GM12878 (cell line): Measurements from ENCODE around the gene AMBRA1. TPM values are rescaled to one million over a fixed set of nuclear protein-coding genes. Genes with fewer than 3 reads are reported as not detected.

Source experiments
- ATAC-seq: fragments of 200-7000 bp; cut with Tn5 transposase; 3 replicates; pipeline ENCODE4 v1.9.1; 2020; ENCODE audit warnings: mild to moderate bottlenecking, moderate library complexity
- BruUV-seq: library from RNA; stranded (reverse); fragments of 400-500 nt; replicated peaks from 2 replicates; lab custom pipeline; 2021; lab: Mats Ljungman, UMichigan
- CTCF ChIA-PET: fragments of 300-600 bp; sonication (Branson Sonifier 250); formaldehyde crosslinking; extraction: SDS; loops from one replicate; lab custom pipeline; 2021; ENCODE audit warnings: inconsistent platforms; lab: Yijun Ruan, JAX
- POLR2A ChIA-PET: fragments of 350-600 bp; formaldehyde crosslinking; extraction: SDS; loops from one replicate; lab custom pipeline; 2021; ENCODE audit warnings: inconsistent platforms; lab: Charles Lee
- RAD21 ChIA-PET: fragments of 300-600 bp; sonication (Branson Sonifier 250); formaldehyde crosslinking; loops from one replicate; lab custom pipeline; 2023; ENCODE audit warnings: antibody characterized with exemption; ENCODE audit not compliant: unreplicated experiment; lab: Charles Lee
- SMC1A ChIA-PET: fragments of 300-600 bp; sonication (Branson Sonifier 250); formaldehyde crosslinking; loops from one replicate; lab custom pipeline; 2023; ENCODE audit not compliant: unreplicated experiment, uncharacterized antibody; lab: Charles Lee
- DNase-seq: peaks from one replicate; pipeline ENCODE4 v3.0.0-alpha.2; 2011; ENCODE audit warnings: low read depth, low spot score
- FAIRE-seq: peaks from 3 replicates; lab custom pipeline; 2011; peaks lifted over from hg19 to GRCh38; lab: Jason Lieb, UNC
- H2AFZ ChIP-seq: 2 replicates; pipeline ENCODE4 v1.6.0; 2011; ENCODE audit warnings: low read depth, low read length, control low read depth; ENCODE audit not compliant: control insufficient read depth
- H3K27ac ChIP-seq: 2 replicates; pipeline ENCODE4 v1.5.1; 2011; ENCODE audit warnings: control low read depth; ENCODE audit not compliant: control insufficient read depth, insufficient read depth
- H3K27me3 ChIP-seq, 2 experiments: replicated peaks in 1 of 2; 2 replicates each; pipeline versions ENCODE4 v1.6.0 to v1.6.1; 2011; ENCODE audit warnings: low read length in 1 of 2; ENCODE audit not compliant: control insufficient read depth in 2 of 2, insufficient read depth in 2 of 2
- H3K36me3 ChIP-seq, 2 experiments: 2 replicates each; pipeline ENCODE4 v1.5.1; 2011; ENCODE audit warnings: low read length in 1 of 2; ENCODE audit not compliant: control insufficient read depth in 2 of 2, insufficient read depth in 2 of 2
- H3K4me1 ChIP-seq: 2 replicates; pipeline ENCODE4 v1.6.1; 2011; ENCODE audit warnings: mild to moderate bottlenecking, low read length, moderate library complexity, mixed read lengths; ENCODE audit not compliant: control insufficient read depth, insufficient read depth
- H3K4me2 ChIP-seq: 2 replicates; pipeline ENCODE4 v1.6.0; 2011; ENCODE audit warnings: control low read depth; ENCODE audit not compliant: control insufficient read depth, insufficient read depth
- H3K4me3 ChIP-seq: fragments of 200-600 bp; sonication (generic); 2 replicates; pipeline ENCODE4 v1.5.1; 2016
- H3K79me2 ChIP-seq: 2 replicates; pipeline ENCODE4 v1.6.0; 2011; ENCODE audit warnings: low read length; ENCODE audit not compliant: control insufficient read depth, insufficient read depth
- H3K9ac ChIP-seq: 2 replicates; pipeline ENCODE4 v1.8.0; 2011; ENCODE audit warnings: low read length, control low read depth, mixed read lengths; ENCODE audit not compliant: control insufficient read depth, insufficient read depth
- H3K9me3 ChIP-seq: replicated peaks from 3 replicates; pipeline ENCODE4 v1.5.1; 2011; ENCODE audit warnings: mild to moderate bottlenecking, low read length; ENCODE audit not compliant: control insufficient read depth, insufficient read depth
- H4K20me1 ChIP-seq: 2 replicates; pipeline ENCODE4 v1.6.0; 2011; ENCODE audit not compliant: control insufficient read depth, insufficient read depth
- CBX3 ChIP-seq: fragments of 200-600 bp; sonication (generic); IDR thresholded peaks from 2 replicates; pipeline ENCODE4 v1.6.1; 2016; ENCODE audit warnings: low read depth, borderline replicate concordance
- EP300 ChIP-seq, 2 experiments: fragments of 150-350 bp in 1 of 2; IDR thresholded peaks; 2 replicates each; pipeline ENCODE4 v1.6.1; 2011 to 2012; ENCODE audit warnings: low read depth in 2 of 2, low read length in 2 of 2, borderline replicate concordance in 1 of 2, improper control_type of control experiment in 1 of 2, inconsistent platforms in 1 of 2; ENCODE audit not compliant: control insufficient read depth in 1 of 2
- MYB ChIP-seq: fragments of 150-350 bp; IDR thresholded peaks from 2 replicates; pipeline ENCODE4 v1.6.1; 2014; ENCODE audit warnings: mild to moderate bottlenecking, low read depth, low read length, borderline replicate concordance
- POLR2AphosphoS5 ChIP-seq: IDR thresholded peaks from 2 replicates; pipeline ENCODE4 v1.6.1; 2011; ENCODE audit warnings: mild to moderate bottlenecking, low read length, inconsistent platforms
- POU2F2 ChIP-seq: IDR thresholded peaks from 3 replicates; pipeline ENCODE4 v1.6.1; 2011; ENCODE audit warnings: low read depth, mild to moderate bottlenecking, low read length, borderline replicate concordance
- RB1 ChIP-seq: fragments of 450-650 bp; formaldehyde crosslinking; IDR thresholded peaks from 2 replicates; pipeline ENCODE4 v1.6.1; 2017; ENCODE audit warnings: mild to moderate bottlenecking, borderline replicate concordance
- REST ChIP-seq: IDR thresholded peaks from 2 replicates; pipeline ENCODE4 v1.6.1; 2012; ENCODE audit warnings: mild to moderate bottlenecking, low read depth, low read length
- SIN3A ChIP-seq: IDR thresholded peaks from 2 replicates; pipeline ENCODE4 v1.6.1; 2012; ENCODE audit warnings: low read depth, low read length, improper control_type of control experiment
- SPI1 ChIP-seq: IDR thresholded peaks from 2 replicates; pipeline ENCODE4 v1.6.1; 2011; ENCODE audit warnings: low read depth, mild to moderate bottlenecking, low read length, moderate library complexity, borderline replicate concordance; ENCODE audit not compliant: insufficient read depth
- SRF ChIP-seq, 2 experiments: IDR thresholded peaks; 2 replicates each; pipeline ENCODE4 v1.6.1; 2011; ENCODE audit warnings: low read depth in 2 of 2, low read length in 2 of 2, mild to moderate bottlenecking in 1 of 2, moderate library complexity in 1 of 2
- WRNIP1 ChIP-seq: IDR thresholded peaks from 2 replicates; pipeline ENCODE4 v1.6.1; 2011; ENCODE audit warnings: low read depth, low read length, improper control_type of control experiment, borderline replicate concordance
- ZNF24 ChIP-seq: fragments of 450-650 bp; IDR thresholded peaks from 2 replicates; pipeline ENCODE4 v1.6.1; 2017; ENCODE audit warnings: antibody characterized with exemption, mild to moderate bottlenecking
- WGBS: methylation state at CpG from one replicate; pipeline ENCODE4 v1.1.6; 2016; ENCODE audit warnings: low lambda C conversion rate; ENCODE audit not compliant: insufficient replicate concordance, insufficient coverage; ENCODE audit errors: missing lambda C conversion rate; 5-methylcytosine and 5-hydroxymethylcytosine counted together
- in situ Hi-C: fragments of 300-500 bp; cut with MboI; formaldehyde crosslinking; loops from 9 replicates; pipeline ENCODE4 v1.14.3; 2018; ENCODE audit warnings: mixed read lengths
- intact Hi-C: fragments of 100-400 bp; cut with micrococcal nuclease; formaldehyde crosslinking; loops from one replicate; pipeline ENCODE4 v1.14.2; 2022; ENCODE audit not compliant: unreplicated experiment
- polyA plus RNA-seq, 11 experiments: library from polyadenylated mRNA; depleted of rRNA in 4 of 11; unstranded in 6 of 11; stranded (reverse) in 5 of 11; fragments of >200 nt; fragmentation: Nextera tagmentation in 4 of 11; fragmentation: Illumina TruSeq in 1 of 11; extraction: Ambion mirVana in 4 of 11; extraction: Trizol in 1 of 11; gene quantifications; 1 replicate in 1 of 11; 2 replicates in 10 of 11; pipeline versions ENCODE4 v1.2.1 to v1.2.3, GENCODE V29; 2011 to 2016; ENCODE audit warnings: inconsistent platforms in 2 of 11, missing spikeins in 2 of 11, low read depth in 1 of 11
- total RNA-seq, 4 experiments: library from RNA; depleted of rRNA in 3 of 4; stranded (reverse); fragments of >200 nt in 3 of 4; fragmentation: Illumina TruSeq in 1 of 4; extraction: Trizol in 1 of 4; gene quantifications; 2 replicates each; pipeline versions ENCODE4 v1.2.1 to v1.2.3, GENCODE V29; 2013 to 2021

The AMBRA1 gene
- total and polyA plus RNA-seq, 10 of the 15 experiments (the other 5 are each of a cell fraction or from before 2014, with no cell fraction given): 0.57 to 34.3 (median 13.7) TPM

- ChIA-PET SMC1A (no interaction called here), CTCF (interaction anchor here (0.7 to 1.9 kb wide), 7 partner anchors 11 to 277 kb away, joined by 3 to 5 read pairs (median 3); no protein-coding TSS in a partner anchor), POLR2A (interaction anchor here (0.6 to 0.8 kb wide), 2 partner anchors 18 to 104 kb away, joined by 3 to 4 read pairs; no protein-coding TSS in a partner anchor), RAD21 (interaction anchor here (0.5 to 0.6 kb wide), 2 partner anchors 216 to 1164 kb away, joined by 3 to 4 read pairs; partner anchors contain the start of gene AMBRA1)
- H3K9ac ChIP-seq: no peak overlapping the region
- no peak overlapping the region for H2AFZ ChIP-seq
- TSS peak; percentile 54 for BruUV-seq
- H3K36me3 ChIP-seq: peaks cover 4 to 21% of the 10 kb centered on the region in 2 experiments; a peak in 3 of 4 replicates
- H3K9me3 ChIP-seq: no peaks in the 10 kb centered on the region
- FAIRE-seq (no peak), DNase-seq (no peak), ATAC-seq (no peak)
- no peaks in the 10 kb centered on the region for H4K20me1 ChIP-seq
- in situ Hi-C loops: no loop called here
- H3K4me2 ChIP-seq: no peak overlapping the region
- H3K27ac ChIP-seq: no peak overlapping the region
- intact Hi-C loops: no loop called here
- H3K4me3 ChIP-seq: no peak overlapping the region
- no peaks in the 10 kb centered on the region for H3K79me2 ChIP-seq
- TF ChIP-seq POU2F2: no peak
- no peak for TF ChIP-seq ZNF24
- no peak for TF ChIP-seq MYB
- TF ChIP-seq POLR2AphosphoS5: no peak
- TF ChIP-seq EP300 (IDR thresholded peaks at IDR 0.05; ENCODE audit: borderline replicate concordance in 1 of 2, control insufficient read depth in 1 of 2, low read depth in 2 of 2, low read length in 2 of 2): no peak
- TF ChIP-seq SRF (IDR thresholded peaks at IDR 0.05; ENCODE audit: low read depth in 2 of 2, low read length in 2 of 2): no peak
- TF ChIP-seq WRNIP1: no peak
- no peak for TF ChIP-seq SIN3A
- TF ChIP-seq REST: no peak
- no peak for TF ChIP-seq SPI1
- TF ChIP-seq RB1: no peak
- no peak for TF ChIP-seq CBX3
- peaks cover 8% of the 10 kb centered on the region for H3K4me1 ChIP-seq
- 92% methylated on average over 10 of the region's 10 CpGs for WGBS
- peaks cover 6 to 12% of the 10 kb centered on the region in 2 experiments for H3K27me3 ChIP-seq
Observed at GRCh38 chr11:46378296-46378695, 215.5 kb downstream of the AMBRA1 start.
